Neural progenitor cell (in vitro differentiated cells): Measurements from ENCODE around the gene STUB1. TPM values are rescaled to one million over a fixed set of nuclear protein-coding genes. Genes with fewer than 3 reads are reported as not detected.

Experiments used
- DNase-seq: peaks from one replicate; pipeline ENCODE4 v3.0.0-alpha.2; 2016; ENCODE audit warnings: low spot score
- H2AFZ ChIP-seq: fragments of 200-600 bp; sonication (generic); replicated peaks from 2 replicates; pipeline ENCODE4 v1.6.1; 2016; ENCODE audit warnings: antibody characterized with exemption
- H3F3A ChIP-seq: fragments of 200-600 bp; sonication (generic); 2 replicates; pipeline ENCODE4 v1.6.1; 2016; ENCODE audit warnings: antibody characterized with exemption, low read depth
- H3K27ac ChIP-seq: fragments of 200-600 bp; sonication (generic); 2 replicates; pipeline ENCODE4 v1.5.1; 2016; ENCODE audit warnings: mild to moderate bottlenecking
- H3K27me3 ChIP-seq: fragments of 200-600 bp; sonication (generic); 2 replicates; pipeline ENCODE4 v1.6.1; 2016; ENCODE audit warnings: mild to moderate bottlenecking, moderate library complexity
- H3K36me3 ChIP-seq: fragments of 200-600 bp; sonication (generic); 2 replicates; pipeline ENCODE4 v1.5.1; 2016
- H3K4me1 ChIP-seq: fragments of 200-600 bp; sonication (generic); 2 replicates; pipeline ENCODE4 v1.6.1; 2016; ENCODE audit warnings: mixed run types
- H3K4me2 ChIP-seq: fragments of 200-600 bp; sonication (generic); 2 replicates; pipeline ENCODE4 v1.6.1; 2016
- H3K4me3 ChIP-seq: fragments of 200-600 bp; sonication (generic); 2 replicates; pipeline ENCODE4 v1.5.1; 2016
- H3K79me2 ChIP-seq: fragments of 200-600 bp; sonication (generic); 2 replicates; pipeline ENCODE4 v1.6.1; 2016; ENCODE audit warnings: low read depth
- H3K9ac ChIP-seq: fragments of 200-600 bp; sonication (generic); 2 replicates; pipeline ENCODE4 v1.6.1; 2016
- H3K9me3 ChIP-seq: fragments of 200-600 bp; sonication (generic); 2 replicates; pipeline ENCODE4 v1.5.1; 2016; ENCODE audit warnings: low read depth
- H4K20me1 ChIP-seq: fragments of 200-600 bp; sonication (generic); 2 replicates; pipeline ENCODE4 v1.6.1; 2016; ENCODE audit warnings: low read depth
- H3K27ac Mint-ChIP-seq: 3 replicates; pipeline ENCODE4 v1.8.0; 2021; ENCODE audit warnings: mixed read lengths
- H3K27me3 Mint-ChIP-seq: 2 replicates; pipeline ENCODE4 v1.8.0; 2022; ENCODE audit warnings: low read depth, mild to moderate bottlenecking, inconsistent platforms, moderate library complexity, mixed read lengths; ENCODE audit not compliant: insufficient read depth
- H3K36me3 Mint-ChIP-seq: 3 replicates; pipeline ENCODE4 v1.8.0; 2021; ENCODE audit warnings: mixed read lengths
- H3K4me1 Mint-ChIP-seq: 3 replicates; pipeline ENCODE4 v1.8.0; 2021; ENCODE audit warnings: mixed read lengths
- H3K4me3 Mint-ChIP-seq: 3 replicates; pipeline ENCODE4 v1.8.0; 2021; ENCODE audit warnings: mild to moderate bottlenecking, moderate library complexity, mixed read lengths
- H3K9me3 Mint-ChIP-seq: 3 replicates; pipeline ENCODE4 v1.8.0; 2020; ENCODE audit warnings: mixed read lengths
- CTCF ChIP-seq: fragments of 200-600 bp; sonication (generic); IDR thresholded peaks from 2 replicates; pipeline ENCODE4 v1.5.1; 2017; ENCODE audit warnings: antibody characterized with exemption, mild to moderate bottlenecking
- EZH2 ChIP-seq: fragments of 200-600 bp; sonication (generic); IDR thresholded peaks from 2 replicates; pipeline ENCODE4 v1.6.1; 2017; ENCODE audit warnings: antibody characterized with exemption, mild to moderate bottlenecking, moderate library complexity
- EZH2phosphoT487 ChIP-seq: fragments of 200-600 bp; sonication (generic); IDR thresholded peaks from 2 replicates; pipeline ENCODE4 v1.6.1; 2017; ENCODE audit warnings: antibody characterized with exemption
- total RNA-seq: library from RNA; depleted of rRNA; stranded (reverse); fragments of >200 nt; gene quantifications from 2 replicates; pipeline ENCODE4 v1.2.3, GENCODE V29; 2015; ENCODE audit warnings: low replicate concordance

The STUB1 gene
- total RNA-seq, 1 donor from 2014 or later, result 27.0 TPM

- H3K79me2 ChIP-seq, result peaks cover 4% of the 10 kb centered on the region
- peak overlapping the region; percentile 81 for H3K4me2 ChIP-seq
- peak overlapping the region; percentile 50 for H3K4me3 ChIP-seq
- H4K20me1 ChIP-seq, result peaks cover 26% of the 10 kb centered on the region
- peaks cover 17% of the 10 kb centered on the region for H3K27me3 ChIP-seq
- H3F3A ChIP-seq, result peaks cover 45% of the 10 kb centered on the region
- H3K36me3 ChIP-seq, result no peaks in the 10 kb centered on the region
- DNase-seq, result no peak
- no peaks in the 10 kb centered on the region for H3K9me3 ChIP-seq
- Mint-ChIP-seq H3K36me3 (no peaks in the 10 kb centered on the region), H3K4me1 (peaks cover 5% of the 10 kb centered on the region), H3K9me3 (no peaks in the 10 kb centered on the region), H3K27me3 (peaks cover 2% of the 10 kb centered on the region), H3K4me3 (no peak overlapping the region), H3K27ac (no peak overlapping the region)
- TF ChIP-seq CTCF (no peak), EZH2 (no peak), EZH2phosphoT487 (no peak)
- H3K9ac ChIP-seq, result no peak overlapping the region
- H2AFZ ChIP-seq, result no peak overlapping the region
- peaks cover 7% of the 10 kb centered on the region for H3K4me1 ChIP-seq
- no peak overlapping the region for H3K27ac ChIP-seq
Measured at GRCh38 chr16:675884-676564, 4.2 kb upstream of the STUB1 start.

- DNase-seq, result no peak
- H3K4me3 Mint-ChIP-seq, result no peak overlapping the region
Measured at GRCh38 chr16:676565-676902, 3.7 kb upstream of the STUB1 start.

GRCh38 chr16:676913-677312 is 3.3 kb upstream of the STUB1 start:
- Mint-ChIP-seq H3K27ac (no peak overlapping the region), H3K9me3 (no peaks in the 10 kb centered on the region), H3K4me3 (no peak overlapping the region), H3K27me3 (peaks cover 5% of the 10 kb centered on the region), H3K4me1 (peaks cover 14% of the 10 kb centered on the region), H3K36me3 (no peaks in the 10 kb centered on the region)
- H3K79me2 ChIP-seq, result peaks cover 13% of the 10 kb centered on the region
- H3K36me3 ChIP-seq, result peaks cover under 1% of the 10 kb centered on the region
- H3K27ac ChIP-seq, result no peak overlapping the region
- no peak for DNase-seq
- no peak overlapping the region for H3K4me2 ChIP-seq
- H2AFZ ChIP-seq, result no peak overlapping the region
- peaks cover 17% of the 10 kb centered on the region for H3K27me3 ChIP-seq
- H3K4me1 ChIP-seq, result peaks cover 15% of the 10 kb centered on the region
- H3K9me3 ChIP-seq, result no peaks in the 10 kb centered on the region
- H3F3A ChIP-seq, result peaks cover 54% of the 10 kb centered on the region
- H4K20me1 ChIP-seq, result peaks cover 33% of the 10 kb centered on the region
- H3K4me3 ChIP-seq, result no peak overlapping the region
- TF ChIP-seq EZH2 (no peak), EZH2phosphoT487 (no peak), CTCF (no peak)
- no peak overlapping the region for H3K9ac ChIP-seq

More at GRCh38 chr16:676565-676902, 3.7 kb upstream of the STUB1 start:
- H3K27me3 ChIP-seq, result peaks cover 17% of the 10 kb centered on the region
- peaks cover 9% of the 10 kb centered on the region for H3K79me2 ChIP-seq
- H3K4me2 ChIP-seq, result no peak overlapping the region
- no peak overlapping the region for H3K27ac ChIP-seq
- H3K36me3 ChIP-seq, result no peaks in the 10 kb centered on the region
- no peaks in the 10 kb centered on the region for H3K9me3 ChIP-seq
- peaks cover 50% of the 10 kb centered on the region for H3F3A ChIP-seq
- Mint-ChIP-seq H3K9me3 (no peaks in the 10 kb centered on the region), H3K27me3 (peaks cover 2% of the 10 kb centered on the region), H3K4me1 (peaks cover 10% of the 10 kb centered on the region), H3K36me3 (no peaks in the 10 kb centered on the region), H3K27ac (no peak overlapping the region)
- no peak overlapping the region for H3K4me3 ChIP-seq
- TF ChIP-seq CTCF (no peak), EZH2 (no peak), EZH2phosphoT487 (no peak)
- peaks cover 12% of the 10 kb centered on the region for H3K4me1 ChIP-seq
- no peak overlapping the region for H3K9ac ChIP-seq
- no peak overlapping the region for H2AFZ ChIP-seq
- H4K20me1 ChIP-seq, result peaks cover 29% of the 10 kb centered on the region
